GM19467 (cell line): ENCODE data around the gene USP24.
"Not testable (repeated sequence)": the region's sequence is repeated elsewhere in the genome, so short reads cannot be mapped to it uniquely, and the experiment has no call there.

Experiments
- ATAC-seq: cut with Tn5 transposase; IDR thresholded peaks from one replicate; pipeline ENCODE4 v1.9.1; 2021; ENCODE audit warnings: mild to moderate bottlenecking, moderate library complexity; ENCODE audit not compliant: unreplicated experiment

Gene USP24

GRCh38 chr1:55230659-55231058 is 15.5 kb upstream of the USP24 start:
- no peak for ATAC-seq

DNA sequence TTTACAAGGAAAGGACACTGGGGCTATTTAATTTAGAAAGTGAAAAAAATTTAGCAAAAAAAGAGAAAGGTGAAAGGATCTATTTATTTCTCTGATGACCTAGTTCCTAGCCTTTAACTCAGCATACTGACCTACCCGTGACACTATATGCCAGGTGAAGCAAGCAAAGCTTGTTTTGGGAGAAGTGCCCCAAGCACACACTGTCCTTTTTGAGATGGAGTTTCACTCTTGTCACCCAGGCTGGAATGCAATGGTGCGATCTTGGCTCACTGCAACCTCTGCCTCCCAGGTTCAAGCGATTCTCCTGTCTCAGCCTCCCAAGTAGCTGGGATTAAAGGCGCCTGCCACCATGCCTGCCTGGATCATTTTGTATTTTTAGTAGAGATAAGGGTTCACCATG is 14.6 kb upstream of the USP24 start:
- not testable (repeated sequence) for ATAC-seq

DNA sequence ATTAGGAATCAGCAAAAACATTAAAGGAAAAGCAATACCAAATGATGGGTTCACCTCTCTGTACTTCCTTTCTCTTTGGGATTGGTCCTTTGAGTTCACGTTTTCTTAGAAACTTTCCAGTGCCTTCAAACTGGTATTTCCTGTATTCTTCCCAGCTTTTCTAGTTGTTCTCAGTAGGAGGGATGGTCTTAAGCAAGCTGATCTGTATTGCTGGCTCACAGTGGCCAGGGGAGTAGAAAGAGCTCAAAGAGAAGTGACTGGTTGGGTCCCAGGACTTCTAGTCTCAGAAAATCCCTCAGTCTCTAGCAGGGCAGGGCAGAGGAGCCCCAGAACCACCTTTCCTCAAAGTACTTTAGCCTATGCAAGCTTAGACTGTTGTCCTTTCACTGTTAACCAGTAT is 10.1 kb upstream of the USP24 start:
- ATAC-seq: no peak

- ATAC-seq: no peak
Measured at GRCh38 chr1:55224729-55225128, 9.6 kb upstream of the USP24 start.

DNA sequence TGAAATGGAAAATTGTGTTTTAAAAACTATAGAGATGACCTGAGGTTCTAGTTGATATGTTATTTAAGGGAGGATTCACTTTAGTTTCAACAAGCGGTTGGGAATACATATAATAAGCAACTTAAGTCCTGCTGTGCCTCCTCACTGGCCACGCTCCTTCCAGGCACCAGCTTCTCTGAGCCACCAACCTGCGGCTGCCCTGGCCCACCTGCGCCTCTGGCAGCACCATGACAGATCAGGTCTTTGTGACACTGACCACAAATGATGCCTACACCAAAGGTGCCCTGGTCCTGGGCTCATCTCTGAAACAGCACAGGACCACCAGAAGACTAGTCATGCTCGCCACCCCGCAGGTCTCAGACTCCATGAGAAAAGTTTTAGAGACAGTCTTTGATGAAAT is 7.0 kb upstream of the USP24 start:
- no peak for ATAC-seq

DNA sequence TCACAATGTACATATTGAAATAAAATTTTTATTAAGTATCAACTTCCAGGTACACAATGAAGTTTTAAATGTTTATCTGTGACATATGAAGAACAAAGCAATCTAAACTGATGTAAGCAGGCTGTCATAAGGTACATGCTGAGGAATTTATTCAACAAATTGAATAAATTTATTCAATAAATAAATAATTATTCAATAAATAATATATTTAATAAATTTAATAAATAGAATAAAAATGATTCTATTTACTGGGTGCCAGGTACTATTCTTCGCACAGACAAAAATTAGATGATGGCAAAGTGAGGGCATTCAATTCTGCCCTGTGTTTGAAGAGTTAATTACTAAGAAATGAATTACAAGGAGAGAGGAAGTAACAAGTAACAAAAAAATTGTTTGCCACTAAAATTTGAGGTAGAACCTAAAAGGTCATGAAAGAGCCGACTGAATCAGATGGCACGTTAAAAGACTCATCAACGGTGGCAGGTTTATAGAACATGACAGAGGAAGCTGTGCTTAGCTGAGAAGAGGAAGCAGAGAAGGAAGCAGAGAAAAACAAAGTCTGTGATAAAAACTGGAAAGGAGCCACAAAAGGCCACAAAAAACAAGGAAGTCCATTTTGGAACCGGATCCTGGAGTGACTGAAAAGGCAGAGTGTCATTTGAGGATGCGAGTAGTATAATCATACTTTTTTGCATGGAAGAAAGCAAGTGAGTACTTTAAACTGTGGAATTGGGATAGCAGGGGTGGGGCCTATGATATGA is 2.2 kb upstream of the USP24 start:
- ATAC-seq: no peak

DNA sequence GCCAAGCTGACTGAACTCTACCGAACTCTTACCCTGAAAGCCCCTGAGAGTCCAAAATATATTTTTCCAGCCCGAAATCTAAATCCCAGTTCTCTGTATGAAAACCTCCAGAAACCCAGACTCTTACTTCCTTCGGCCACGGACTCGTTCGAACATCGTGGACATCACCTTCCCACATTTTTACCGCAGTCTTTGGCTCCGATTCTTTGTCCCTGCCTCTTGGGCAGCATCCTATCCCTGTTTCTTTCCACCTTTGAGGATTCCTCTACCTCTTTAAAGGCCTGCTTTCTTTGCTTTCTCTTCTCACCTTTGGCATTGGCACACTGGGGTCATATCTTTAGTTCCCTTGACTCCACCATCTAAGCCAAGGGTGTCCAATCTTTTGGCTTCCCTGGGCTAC is 932 bp upstream of the USP24 start:
- no peak for ATAC-seq

GRCh38 chr1:55214934-55215193 is 300 bp downstream of the USP24 start:
- peak; percentile 18 for ATAC-seq

GRCh38 chr1:55214212-55214933 is 791 bp downstream of the USP24 start:
- peak; percentile 5 for ATAC-seq

DNA sequence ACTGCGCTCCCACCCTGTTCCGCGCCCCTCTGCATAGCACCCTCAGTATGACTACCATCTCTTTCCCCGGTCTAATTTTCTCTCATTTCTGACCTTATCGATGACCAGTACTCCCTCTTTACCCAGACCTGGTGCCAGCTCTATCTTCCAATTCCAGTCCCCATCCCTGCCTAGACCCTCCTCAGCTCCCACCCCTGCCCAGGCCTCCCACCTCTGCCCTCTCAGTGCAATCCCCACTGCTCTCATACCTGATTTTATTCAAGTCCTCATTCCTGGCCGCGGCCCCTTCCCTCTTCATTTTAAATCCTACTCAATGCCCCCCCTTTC is 1.3 kb downstream of the USP24 start:
- ATAC-seq: no peak

GRCh38 chr1:55213151-55213884 is 1.8 kb downstream of the USP24 start:
- ATAC-seq: no peak

DNA sequence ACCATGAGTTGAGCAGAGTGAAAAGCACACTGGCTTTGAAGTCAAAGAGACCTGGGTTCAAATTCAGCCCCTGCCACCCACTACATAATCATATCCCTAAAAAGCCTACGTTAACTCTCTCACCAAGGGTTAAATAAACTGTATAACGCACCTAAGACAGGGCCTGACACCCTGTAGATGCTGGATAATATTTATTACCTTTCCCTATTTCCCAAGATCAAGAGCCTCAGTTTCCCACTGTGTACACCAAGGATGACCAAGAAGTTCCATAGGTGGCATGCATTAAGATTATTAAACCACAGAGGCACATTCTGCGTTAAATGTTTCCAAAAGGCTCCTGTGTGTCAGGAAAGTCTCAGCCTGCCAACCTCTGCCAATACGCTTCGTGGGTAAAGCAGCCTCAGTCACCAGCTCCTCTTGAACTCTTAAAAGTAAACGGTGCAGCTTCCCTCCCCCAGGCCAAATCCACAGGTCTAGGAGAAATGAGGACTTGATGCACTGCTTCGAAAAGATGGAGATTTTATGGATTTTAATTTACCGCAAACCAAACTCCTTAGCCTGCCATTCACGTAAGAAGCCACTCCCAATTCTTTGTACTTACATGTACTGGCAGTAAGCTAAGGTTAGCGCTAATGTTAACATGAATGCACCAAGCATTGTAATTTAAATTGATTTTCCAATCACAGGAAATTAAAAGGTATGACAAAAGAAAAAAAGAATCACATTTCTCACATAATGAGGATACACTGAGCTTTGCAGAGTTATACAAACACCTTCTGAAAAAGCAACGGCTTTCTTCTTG is 2.6 kb downstream of the USP24 start:
- no peak for ATAC-seq

DNA sequence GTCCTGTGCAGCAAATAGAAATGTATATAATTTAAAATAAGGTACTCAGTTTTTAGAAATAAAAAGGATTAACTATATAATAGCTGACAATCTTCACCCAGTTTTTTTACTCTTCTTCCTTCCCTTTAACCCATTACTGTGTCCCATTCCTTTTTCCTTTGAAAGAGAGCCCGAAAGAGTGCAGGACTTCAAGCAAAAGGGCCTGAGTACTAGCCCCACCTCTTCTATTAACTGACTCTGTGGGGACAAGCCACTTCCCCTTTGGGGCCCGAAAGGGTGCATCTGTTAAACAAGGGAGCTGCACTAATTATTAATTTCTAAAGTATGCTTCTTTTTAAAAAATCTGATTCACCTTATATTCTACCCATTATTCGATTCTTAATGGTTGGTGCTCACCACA is 3.3 kb downstream of the USP24 start:
- no peak for ATAC-seq

- ATAC-seq: no peak
Measured at GRCh38 chr1:55210990-55211801, 4.0 kb downstream of the USP24 start.

DNA sequence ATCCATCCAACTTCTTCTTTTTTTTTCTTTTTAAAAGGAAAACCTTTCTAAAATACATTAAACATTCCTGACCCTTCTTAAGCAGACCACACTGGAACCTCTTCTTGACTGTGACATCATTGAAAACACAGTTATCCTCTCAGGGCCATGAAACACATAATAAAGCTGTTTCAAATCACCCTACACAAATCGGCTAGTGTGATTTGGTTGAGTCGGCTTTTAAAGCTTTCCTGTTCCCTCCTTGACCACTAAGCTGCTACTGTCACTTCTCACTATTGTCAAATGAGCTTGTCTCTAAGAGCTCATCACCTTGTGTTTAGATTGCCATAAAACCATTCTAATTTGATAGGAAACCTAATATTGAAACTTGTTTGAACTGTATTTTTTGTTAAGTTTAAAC is 5.9 kb downstream of the USP24 start:
- no peak for ATAC-seq

DNA sequence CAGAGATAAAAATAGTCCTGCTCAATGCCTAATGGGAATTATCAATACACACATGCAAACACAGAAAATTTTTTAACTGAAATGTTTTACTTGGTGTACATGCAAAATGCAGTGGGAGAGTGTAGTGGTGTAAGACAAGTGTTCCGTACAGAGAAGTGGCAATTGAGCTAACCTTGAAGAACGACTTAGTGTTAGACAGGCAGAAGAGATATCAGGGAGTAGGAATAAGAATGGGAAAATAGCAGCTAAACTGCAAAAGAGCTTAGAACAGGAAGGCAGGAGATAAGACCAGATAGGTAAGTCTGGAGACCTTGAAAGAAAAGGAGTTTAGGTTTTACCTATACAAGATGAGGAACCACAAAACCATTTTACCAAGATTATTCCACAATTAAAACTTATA is 9.0 kb downstream of the USP24 start:
- ATAC-seq: no peak

DNA sequence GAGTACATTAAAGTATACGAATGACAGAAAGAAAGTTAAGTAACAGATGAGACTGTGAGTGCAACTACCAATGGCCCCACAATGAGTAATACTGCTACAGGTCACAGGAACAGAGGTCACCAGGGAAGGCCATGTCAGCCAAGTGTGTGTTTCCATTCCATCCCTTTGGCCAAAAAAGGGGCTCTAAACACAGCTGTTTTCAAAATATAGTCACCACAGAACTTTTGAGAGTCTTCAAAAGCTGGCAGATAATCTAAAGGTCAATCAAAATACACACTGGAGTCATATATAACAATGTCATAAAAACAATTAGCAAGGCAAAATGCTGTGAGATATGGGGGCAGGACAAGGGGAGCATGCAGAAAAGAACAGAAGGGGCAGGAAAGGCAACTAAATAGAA is 10.2 kb downstream of the USP24 start:
- peak; percentile 79 for ATAC-seq

DNA sequence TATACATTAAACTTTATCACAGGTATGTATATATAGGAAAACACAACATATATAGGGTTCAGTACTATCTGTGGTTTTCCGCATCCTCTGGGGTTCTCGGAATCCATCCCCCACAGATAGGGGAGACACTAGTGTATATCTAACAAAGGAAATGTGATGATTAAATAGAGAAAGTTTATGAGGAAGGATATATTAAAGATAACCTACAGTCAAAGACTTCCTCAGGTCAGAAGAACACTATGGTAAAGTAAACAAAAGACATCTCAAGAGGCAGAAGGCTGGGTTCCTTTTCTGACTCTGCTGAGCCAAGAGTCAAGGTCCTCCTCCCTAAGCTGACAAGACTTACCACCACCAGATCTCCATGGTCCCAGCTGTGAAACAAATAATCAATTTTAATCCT is 12.1 kb downstream of the USP24 start:
- ATAC-seq: no peak

GRCh38 chr1:55200667-55201066 is 14.5 kb downstream of the USP24 start:
- no peak for ATAC-seq

DNA sequence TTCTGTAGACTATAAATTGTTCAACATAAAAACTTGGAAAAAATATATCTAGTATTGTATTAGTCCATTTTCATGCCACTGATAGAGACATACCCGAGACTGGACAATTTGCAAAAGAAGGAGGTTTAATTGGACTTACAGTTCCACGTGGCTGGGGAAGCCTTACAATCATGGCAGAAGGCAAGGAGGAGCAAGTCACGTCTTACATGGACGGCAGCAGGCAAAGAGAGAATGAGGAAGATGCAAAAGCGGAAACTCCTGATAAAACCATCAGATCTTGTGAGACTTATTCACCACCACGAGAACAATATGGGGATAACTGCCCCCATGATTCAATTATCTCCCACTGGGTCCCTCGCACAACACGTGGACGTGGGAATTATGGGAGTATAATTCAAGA is 15.4 kb downstream of the USP24 start:
- ATAC-seq: not testable (repeated sequence)

- ATAC-seq: no peak
Measured at GRCh38 chr1:55198044-55198443, 17.1 kb downstream of the USP24 start.
